K562 (cell line): ENCODE data around the gene LIPH. TPM values are rescaled to one million over a fixed set of nuclear protein-coding genes. Genes with fewer than 3 reads are reported as not detected.

Experiments used
- ARID4B ChIP-seq: sonication (generic); formaldehyde crosslinking; IDR thresholded peaks from 2 replicates; pipeline ENCODE4 v1.8.0; 2022; ENCODE audit warnings: mild to moderate bottlenecking, missing genetic modification reagents
- FOXA3 ChIP-seq, 2 experiments: fragments of 450-650 bp in 1 of 2; sonication (generic) in 1 of 2; formaldehyde crosslinking; IDR thresholded peaks in 1 of 2; conservative IDR thresholded peaks in 1 of 2; 2 replicates each; pipeline versions ENCODE4 v1.4.0 to v1.8.0; 2020 to 2022; ENCODE audit warnings: mild to moderate bottlenecking in 2 of 2, missing genetic modification reagents in 1 of 2
- GABPB1 ChIP-seq: sonication (generic); formaldehyde crosslinking; IDR thresholded peaks from 2 replicates; pipeline ENCODE4 v1.8.0; 2022; ENCODE audit warnings: mild to moderate bottlenecking, missing genetic modification reagents
- NONO ChIP-seq, 2 experiments: fragments of 200-400 bp in 1 of 2; fragments of 450-650 bp in 1 of 2; formaldehyde crosslinking in 1 of 2; IDR thresholded peaks; 2 replicates each; pipeline ENCODE4 v1.6.1; 2017; ENCODE audit warnings: low read depth in 2 of 2, mild to moderate bottlenecking in 2 of 2, moderate library complexity in 2 of 2, low read length in 1 of 2
- REST ChIP-seq, 2 experiments: fragments of 450-650 bp; formaldehyde crosslinking in 1 of 2; IDR thresholded peaks; 2 replicates each; pipeline versions ENCODE4 v1.4.0 to v1.6.1; 2014 to 2020; ENCODE audit warnings: mild to moderate bottlenecking in 2 of 2, borderline replicate concordance in 1 of 2, low read depth in 1 of 2
- ZNF277 ChIP-seq: fragments of 250-450 bp; sonication (Bioruptor Pico); IDR thresholded peaks from 2 replicates; pipeline ENCODE4 v1.8.0; 2022; ENCODE audit warnings: inconsistent platforms, mild to moderate bottlenecking, moderate library complexity, borderline replicate concordance
- polyA plus RNA-seq, 8 experiments: library from polyadenylated mRNA; depleted of rRNA in 4 of 8; stranded (reverse) in 5 of 8; unstranded in 3 of 8; fragments of >200 nt; fragmentation: Nextera tagmentation in 2 of 8; fragmentation: Illumina TruSeq in 1 of 8; extraction: Ambion mirVana in 2 of 8; extraction: Trizol in 1 of 8; gene quantifications; 2 replicates each; pipeline versions ENCODE4 v1.2.1 to v1.2.3, GENCODE V29; 2011 to 2014; ENCODE audit warnings: inconsistent platforms in 1 of 8, missing spikeins in 1 of 8
- total RNA-seq, 7 experiments: library from RNA; depleted of rRNA in 6 of 7; stranded (reverse); fragments of >200 nt in 6 of 7; fragmentation: Illumina TruSeq in 2 of 7; extraction: Trizol in 2 of 7; gene quantifications; 2 replicates each; pipeline versions ENCODE4 v1.2.1 to v1.2.3, GENCODE V29; 2011 to 2021; ENCODE audit warnings: low replicate concordance in 1 of 7

LIPH gene
- total and polyA plus RNA-seq, 9 of the 15 experiments (the other 6 are each of a cell fraction or from before 2014, with no cell fraction given) = 0.73 to 1.8 (median 1.3) TPM

GRCh38 chr3:185555101-185555501 lies 2.7 kb upstream of the LIPH start (continued):
- TF ChIP-seq ARID4B (no peak), NONO (IDR thresholded peaks at IDR 0.05; ENCODE audit: low read depth in 2 of 2, low read length in 1 of 2) (no peak), GABPB1 (CRISPR knock-in tag) (no peak), ZNF277 (CRISPR knock-in tag) (no peak), FOXA3 (CRISPR knock-in tag; conservative IDR thresholded peaks at IDR 0.05 in 1 of 2, IDR thresholded peaks at IDR 0.05 in 1 of 2) (0 out of 4 replicates have a peak, but pooled peaks of 1 of the 2 experiments have one; percentile 23), REST (IDR thresholded peaks at IDR 0.05; ENCODE audit: borderline replicate concordance) (no peak), REST (CRISPR knock-in tag; IDR thresholded peaks at IDR 0.05; ENCODE audit: low read depth) (no peak)
